ENCODE measurements around the gene URI1.
"Not testable (repeated sequence)": the region's sequence is repeated elsewhere in the genome, so short reads cannot be mapped to it uniquely, and the experiment has no call there.

DNA sequence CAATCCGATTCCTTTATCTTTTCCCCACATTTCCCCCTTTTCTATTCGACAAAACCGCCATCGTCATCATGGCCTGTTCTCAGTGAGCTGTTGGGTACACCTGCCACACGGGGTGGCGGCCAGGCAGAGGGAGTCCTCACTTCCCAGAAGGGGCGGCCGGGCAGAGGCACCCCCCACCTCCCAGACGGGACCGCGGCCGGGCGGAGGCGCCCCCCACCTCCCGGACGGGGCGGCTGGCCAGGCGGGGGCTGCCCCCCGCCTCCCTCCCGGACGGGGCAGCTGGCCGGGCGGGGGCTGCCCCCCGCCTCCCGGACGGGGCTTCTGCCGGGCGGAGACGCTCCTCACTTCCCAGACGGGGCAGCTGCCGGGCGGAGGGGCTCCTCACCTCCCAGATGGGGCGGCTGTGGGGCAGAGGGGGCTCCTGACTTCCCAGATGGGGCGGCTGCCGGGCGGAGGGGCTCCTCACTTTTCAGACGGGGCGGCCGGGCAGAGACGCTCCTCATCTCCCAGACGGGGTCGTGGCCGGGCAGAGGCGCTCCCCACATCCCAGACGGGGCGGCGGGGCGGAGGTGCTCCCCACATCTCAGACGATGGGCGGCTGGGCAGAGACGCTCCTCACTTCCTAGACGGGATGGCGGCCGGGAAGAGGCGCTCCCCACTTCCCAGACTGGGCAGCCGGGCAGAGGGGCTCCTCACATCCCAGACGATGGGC is 6.9 kb downstream of the URI1 start:
- TF ChIP-seq, protein P1, sequence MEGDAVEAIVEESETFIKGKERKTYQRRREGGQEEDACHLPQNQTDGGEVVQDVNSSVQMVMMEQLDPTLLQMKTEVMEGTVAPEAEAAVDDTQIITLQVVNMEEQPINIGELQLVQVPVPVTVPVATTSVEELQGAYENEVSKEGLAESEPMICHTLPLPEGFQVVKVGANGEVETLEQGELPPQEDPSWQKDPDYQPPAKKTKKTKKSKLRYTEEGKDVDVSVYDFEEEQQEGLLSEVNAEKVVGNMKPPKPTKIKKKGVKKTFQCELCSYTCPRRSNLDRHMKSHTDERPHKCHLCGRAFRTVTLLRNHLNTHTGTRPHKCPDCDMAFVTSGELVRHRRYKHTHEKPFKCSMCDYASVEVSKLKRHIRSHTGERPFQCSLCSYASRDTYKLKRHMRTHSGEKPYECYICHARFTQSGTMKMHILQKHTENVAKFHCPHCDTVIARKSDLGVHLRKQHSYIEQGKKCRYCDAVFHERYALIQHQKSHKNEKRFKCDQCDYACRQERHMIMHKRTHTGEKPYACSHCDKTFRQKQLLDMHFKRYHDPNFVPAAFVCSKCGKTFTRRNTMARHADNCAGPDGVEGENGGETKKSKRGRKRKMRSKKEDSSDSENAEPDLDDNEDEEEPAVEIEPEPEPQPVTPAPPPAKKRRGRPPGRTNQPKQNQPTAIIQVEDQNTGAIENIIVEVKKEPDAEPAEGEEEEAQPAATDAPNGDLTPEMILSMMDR (IDR thresholded peaks at IDR 0.05), result not testable (repeated sequence)
- not testable (repeated sequence) for TF ChIP-seq POLR2AphosphoS5 (IDR thresholded peaks at IDR 0.05); POLR2A (IDR thresholded peaks at IDR 0.05); EP300 (IDR thresholded peaks at IDR 0.05; ENCODE audit: low read depth)
